ENCODE data around the gene PPDPF.
"Not testable (repeated sequence)": the region's sequence is repeated elsewhere in the genome, so short reads cannot be mapped to it uniquely, and the experiment has no call there.

PPDPF gene

GRCh38 chr20:63477061-63477616 is 43.4 kb upstream of the PPDPF start (continued):
- TF ChIP-seq ARNTL (CRISPR knock-in tag; IDR thresholded peaks at IDR 0.05; ENCODE audit: borderline replicate concordance, low read depth) (no peak), RARB (CRISPR knock-in tag; IDR thresholded peaks at IDR 0.05) (no peak), ZNF70 (CRISPR knock-in tag; IDR thresholded peaks at IDR 0.05) (no peak)

GRCh38 chr20:63477944-63478343 is 42.6 kb upstream of the PPDPF start:
- no peak for ATAC-seq
- no peak for TF ChIP-seq ESRRG (CRISPR knock-in tag; IDR thresholded peaks at IDR 0.05)
- TF ChIP-seq BACH2 (CRISPR knock-in tag; IDR thresholded peaks at IDR 0.05; ENCODE audit: borderline replicate concordance) = no peak
- no peak for TF ChIP-seq CSRNP3 (CRISPR knock-in tag; IDR thresholded peaks at IDR 0.05)
- no peak for TF ChIP-seq ZC3H10 (CRISPR knock-in tag; IDR thresholded peaks at IDR 0.05)
- no peak for TF ChIP-seq RARB (CRISPR knock-in tag; IDR thresholded peaks at IDR 0.05)
- TF ChIP-seq OSR1 (CRISPR knock-in tag; IDR thresholded peaks at IDR 0.05) = no peak
- no peak for TF ChIP-seq PPARA (CRISPR knock-in tag; IDR thresholded peaks at IDR 0.05; ENCODE audit: borderline replicate concordance)
- no peak for TF ChIP-seq ZFP30 (CRISPR knock-in tag; IDR thresholded peaks at IDR 0.05)
- TF ChIP-seq SNAI2 (CRISPR knock-in tag; IDR thresholded peaks at IDR 0.05) = no peak
- no peak for TF ChIP-seq ZNF70 (CRISPR knock-in tag; IDR thresholded peaks at IDR 0.05)
- TF ChIP-seq CSDC2 (CRISPR knock-in tag; IDR thresholded peaks at IDR 0.05) = no peak
- TF ChIP-seq TOX (CRISPR knock-in tag; IDR thresholded peaks at IDR 0.05; ENCODE audit: borderline replicate concordance) = no peak
- TF ChIP-seq ISL1 (CRISPR knock-in tag; IDR thresholded peaks at IDR 0.05) = no peak
- TF ChIP-seq ARNTL (CRISPR knock-in tag; IDR thresholded peaks at IDR 0.05; ENCODE audit: borderline replicate concordance, low read depth) = no peak
- no peak for TF ChIP-seq ZNF8 (CRISPR knock-in tag; IDR thresholded peaks at IDR 0.05)
- no peak for TF ChIP-seq ZNF565 (CRISPR knock-in tag; conservative IDR thresholded peaks at IDR 0.05; ENCODE audit: low read depth)
- no peak for TF ChIP-seq GLIS3 (CRISPR knock-in tag; IDR thresholded peaks at IDR 0.05)
- TF ChIP-seq ZFP3 (CRISPR knock-in tag; IDR thresholded peaks at IDR 0.05) = no peak
- no peak for TF ChIP-seq CREB5 (CRISPR knock-in tag; IDR thresholded peaks at IDR 0.05; ENCODE audit: low read depth)

- no peak for ATAC-seq
- no peak for TF ChIP-seq GLIS3 (CRISPR knock-in tag; IDR thresholded peaks at IDR 0.05)
- TF ChIP-seq ZFP30 (CRISPR knock-in tag; IDR thresholded peaks at IDR 0.05) = no peak
- no peak for TF ChIP-seq ZNF565 (CRISPR knock-in tag; conservative IDR thresholded peaks at IDR 0.05; ENCODE audit: low read depth)
- TF ChIP-seq CREB5 (CRISPR knock-in tag; IDR thresholded peaks at IDR 0.05; ENCODE audit: low read depth) = no peak
- TF ChIP-seq ZFP3 (CRISPR knock-in tag; IDR thresholded peaks at IDR 0.05) = no peak
- TF ChIP-seq POU6F1 (CRISPR knock-in tag; IDR thresholded peaks at IDR 0.05; ENCODE audit: borderline replicate concordance, low read depth) = no peak
- TF ChIP-seq TCF4 (CRISPR knock-in tag; IDR thresholded peaks at IDR 0.05; ENCODE audit: borderline replicate concordance) = no peak
- no peak for TF ChIP-seq ZNF8 (CRISPR knock-in tag; IDR thresholded peaks at IDR 0.05)
- TF ChIP-seq ISL1 (CRISPR knock-in tag; IDR thresholded peaks at IDR 0.05) = no peak
- TF ChIP-seq TSHZ2 (CRISPR knock-in tag; IDR thresholded peaks at IDR 0.05) = no peak
- no peak for TF ChIP-seq ZC3H10 (CRISPR knock-in tag; IDR thresholded peaks at IDR 0.05)
Measured at GRCh38 chr20:63478346-63479302, 41.9 kb upstream of the PPDPF start.

- ATAC-seq = not testable (repeated sequence)
Measured at GRCh38 chr20:63479695-63480419, 40.7 kb upstream of the PPDPF start.
